HG03045 (cell line): Measurements from ENCODE around the gene TMEM45B.
"Not testable (repeated sequence)": the region's sequence is repeated elsewhere in the genome, so short reads cannot be mapped to it uniquely, and the experiment has no call there.

ENCODE experiments used
- ATAC-seq: cut with Tn5 transposase; IDR thresholded peaks from one replicate; pipeline ENCODE4 v1.9.1; 2021; ENCODE audit warnings: mild to moderate bottlenecking, moderate library complexity; ENCODE audit not compliant: unreplicated experiment

The TMEM45B gene

GRCh38 chr11:129849447-129850130, 33.9 kb downstream of the TMEM45B start:
- no peak for ATAC-seq

GRCh38 chr11:129852125-129852740, 36.6 kb downstream of the TMEM45B start:
- ATAC-seq, result no peak

- ATAC-seq, result no peak
Observed at GRCh38 chr11:129853518-129854231, 38.0 kb downstream of the TMEM45B start.

GRCh38 chr11:129854232-129854805, 38.7 kb downstream of the TMEM45B start:
- ATAC-seq, result no peak

- no peak for ATAC-seq
Observed at GRCh38 chr11:129855086-129855485, 39.4 kb downstream of the TMEM45B start.

GRCh38 chr11:129856036-129856435, 40.4 kb downstream of the TMEM45B start:
- no peak for ATAC-seq

- ATAC-seq, result no peak
Observed at GRCh38 chr11:129861702-129862522, 46.3 kb downstream of the TMEM45B start.

- no peak for ATAC-seq
Observed at GRCh38 chr11:129864811-129865210, 49.2 kb downstream of the TMEM45B start.

GRCh38 chr11:129865701-129866100, 50.1 kb downstream of the TMEM45B start:
- ATAC-seq, result no peak

- no peak for ATAC-seq
Observed at GRCh38 chr11:129866311-129866710, 50.7 kb downstream of the TMEM45B start.

GRCh38 chr11:129868626-129869025, 53.0 kb downstream of the TMEM45B start:
- not testable (repeated sequence) for ATAC-seq

GRCh38 chr11:129871914-129872313, 56.3 kb downstream of the TMEM45B start:
- ATAC-seq, result no peak

GRCh38 chr11:129880311-129880710, 64.7 kb downstream of the TMEM45B start:
- no peak for ATAC-seq

GRCh38 chr11:129881570-129882170, 66.0 kb downstream of the TMEM45B start:
- ATAC-seq, result no peak

GRCh38 chr11:129884581-129884980, 68.9 kb downstream of the TMEM45B start:
- ATAC-seq, result no peak

- no peak for ATAC-seq
Observed at GRCh38 chr11:129885381-129885780, 69.7 kb downstream of the TMEM45B start.

GRCh38 chr11:129888451-129888850, 72.8 kb downstream of the TMEM45B start:
- ATAC-seq, result no peak

- peak; percentile 16 for ATAC-seq
Observed at GRCh38 chr11:129894278-129895125, 78.9 kb downstream of the TMEM45B start.
